GM21360 (cell line): ENCODE results near the gene ANO7.

Experiments used
- ATAC-seq: cut with Tn5 transposase; IDR thresholded peaks from one replicate; pipeline ENCODE4 v1.9.1; 2021; ENCODE audit warnings: mild to moderate bottlenecking, moderate library complexity; ENCODE audit not compliant: unreplicated experiment

ANO7 gene

GRCh38 chr2:241270531-241270930 lies 82.1 kb downstream of the ANO7 start:
- ATAC-seq, result no peak

- ATAC-seq, result peak; percentile 45
These were observed 83.3 kb downstream of the ANO7 start for GRCh38 chr2:241271706-241272302.

- ATAC-seq, result peak; percentile 52
These were observed 84.1 kb downstream of the ANO7 start for GRCh38 chr2:241272303-241273209.

GRCh38 chr2:241273210-241274020 lies 84.9 kb downstream of the ANO7 start:
- no peak for ATAC-seq

GRCh38 chr2:241274127-241274526 lies 85.7 kb downstream of the ANO7 start:
- no peak for ATAC-seq
